CD14-positive monocyte (primary cell): ENCODE measurements around the gene NNAT. TPM values are rescaled to one million over a fixed set of nuclear protein-coding genes. Genes with fewer than 3 reads are reported as not detected.

ENCODE experiments used
- DNase-seq, 3 donors: peaks; one replicate each; pipeline ENCODE4 v3.0.0-alpha.2; 2011 to 2022
- H2AFZ ChIP-seq: 2 replicates; pipeline ENCODE4 v1.6.0; 2012; ENCODE audit warnings: mild to moderate bottlenecking, low read depth, low read length, inconsistent platforms; ENCODE audit not compliant: insufficient read depth, poor library complexity, severe bottlenecking
- H3K27ac ChIP-seq, 2 donors: 1 replicate in 1 of 2; 2 replicates in 1 of 2; pipeline ENCODE4 v1.5.1; 2012 to 2013; ENCODE audit warnings: low read length in 2 of 2, control low read depth in 1 of 2, inconsistent platforms in 1 of 2, low read depth in 1 of 2, mild to moderate bottlenecking in 1 of 2
- H3K27me3 ChIP-seq, 2 donors: one replicate each; pipeline versions ENCODE4 v1.6.0 to v1.6.1; 2011 to 2013; ENCODE audit warnings: low read length in 2 of 2; ENCODE audit not compliant: control insufficient read depth in 2 of 2, insufficient read depth in 2 of 2
- H3K36me3 ChIP-seq, 2 donors: replicated peaks in 1 of 2; 1 replicate in 1 of 2; 2 replicates in 1 of 2; pipeline versions ENCODE4 v1.5.1 to v1.6.1; 2012 to 2013; ENCODE audit warnings: low read length in 2 of 2, control low read depth in 1 of 2, inconsistent platforms in 1 of 2, mild to moderate bottlenecking in 1 of 2; ENCODE audit not compliant: insufficient read depth in 2 of 2, control insufficient read depth in 1 of 2
- H3K4me1 ChIP-seq, 2 donors: 1 replicate in 1 of 2; 2 replicates in 1 of 2; pipeline versions ENCODE4 v1.5.1 to v1.6.1; 2012 to 2013; ENCODE audit warnings: low read length in 2 of 2, control low read depth in 1 of 2, inconsistent platforms in 1 of 2, mild to moderate bottlenecking in 1 of 2, moderate library complexity in 1 of 2; ENCODE audit not compliant: insufficient read depth in 2 of 2, control insufficient read depth in 1 of 2
- H3K4me2 ChIP-seq: replicated peaks from 2 replicates; pipeline ENCODE3; 2012; ENCODE audit warnings: low read length, moderate library complexity, mild to moderate bottlenecking; ENCODE audit not compliant: poor library complexity, severe bottlenecking; ENCODE audit errors: extremely low read depth
- H3K4me3 ChIP-seq, 3 experiments: fragments of 200-600 bp in 1 of 3; sonication (generic) in 1 of 3; replicated peaks in 1 of 3; 1 replicate in 2 of 3; 2 replicates in 1 of 3; pipeline ENCODE4 v1.5.1; 2011 to 2013; ENCODE audit warnings: low read length in 3 of 3, mild to moderate bottlenecking in 3 of 3, control low read depth in 2 of 3, low read depth in 2 of 3, inconsistent platforms in 1 of 3, moderate library complexity in 1 of 3
- H3K79me2 ChIP-seq: 2 replicates; pipeline ENCODE4 v1.6.0; 2012; ENCODE audit warnings: mild to moderate bottlenecking, control low read depth, inconsistent platforms, low read length, moderate library complexity; ENCODE audit not compliant: insufficient read depth
- H3K9ac ChIP-seq: 2 replicates; pipeline ENCODE4 v1.6.0; 2017; ENCODE audit warnings: low read length, mild to moderate bottlenecking; ENCODE audit not compliant: insufficient read depth, poor library complexity, severe bottlenecking
- H3K9me3 ChIP-seq, 2 donors: replicated peaks in 1 of 2; 1 replicate in 1 of 2; 2 replicates in 1 of 2; pipeline versions ENCODE4 v1.5.1 to v1.6.1; 2012 to 2013; ENCODE audit warnings: low read length in 2 of 2, control low read depth in 1 of 2; ENCODE audit not compliant: control insufficient read depth in 1 of 2, insufficient read depth in 1 of 2
- H4K20me1 ChIP-seq: 2 replicates; pipeline ENCODE4 v1.6.0; 2012; ENCODE audit warnings: mild to moderate bottlenecking, low read length, control low read depth, moderate library complexity; ENCODE audit not compliant: insufficient read depth
- H3K27ac Mint-ChIP-seq, 7 donors: one replicate each; pipeline ENCODE4 v1.8.0; 2020; ENCODE audit warnings: mild to moderate bottlenecking in 7 of 7, mixed read lengths in 7 of 7, moderate library complexity in 6 of 7, inconsistent platforms in 2 of 7
- H3K27me3 Mint-ChIP-seq, 3 donors: one replicate each; pipeline ENCODE4 v1.8.0; 2021 to 2022; ENCODE audit warnings: low read depth in 3 of 3, mild to moderate bottlenecking in 3 of 3, mixed read lengths in 3 of 3, moderate library complexity in 3 of 3, inconsistent platforms in 1 of 3
- H3K36me3 Mint-ChIP-seq, 2 donors: one replicate each; pipeline ENCODE4 v1.8.0; 2020; ENCODE audit warnings: mixed read lengths in 2 of 2, inconsistent platforms in 1 of 2, mild to moderate bottlenecking in 1 of 2
- H3K4me1 Mint-ChIP-seq: one replicate; pipeline ENCODE4 v1.8.0; 2020; ENCODE audit warnings: mild to moderate bottlenecking, mixed read lengths
- H3K4me3 Mint-ChIP-seq, 2 donors: one replicate each; pipeline ENCODE4 v1.8.0; 2020; ENCODE audit warnings: mild to moderate bottlenecking in 2 of 2, mixed read lengths in 2 of 2, moderate library complexity in 1 of 2
- H3K9me3 Mint-ChIP-seq, 7 donors: one replicate each; pipeline ENCODE4 v1.8.0; 2020 to 2022; ENCODE audit warnings: mixed read lengths in 7 of 7, mild to moderate bottlenecking in 6 of 7, moderate library complexity in 6 of 7, inconsistent platforms in 2 of 7
- CTCF ChIP-seq: fragments of 200-600 bp; IDR thresholded peaks from one replicate; pipeline ENCODE4 v1.8.0; 2022; ENCODE audit warnings: antibody characterized with exemption, mild to moderate bottlenecking
- WGBS: methylation state at CpG from one replicate; pipeline ENCODE4 v1.1.5; 2013; ENCODE audit warnings: missing lambda C conversion rate; ENCODE audit not compliant: insufficient coverage; 5-methylcytosine and 5-hydroxymethylcytosine counted together
- intact Hi-C, 2 donors: fragments of 100-400 bp; cut with micrococcal nuclease; formaldehyde crosslinking; loops; one replicate each; pipeline versions ENCODE4 v1.15.0 to v1.15.1; 2023
- polyA plus RNA-seq, 3 donors: library from polyadenylated mRNA; depleted of rRNA in 1 of 3; unstranded in 2 of 3; stranded (reverse) in 1 of 3; fragments of 300-500 nt in 2 of 3; fragments of >200 nt in 1 of 3; fragmentation: Illumina TruSeq in 2 of 3; gene quantifications; 1 replicate in 2 of 3; 2 replicates in 1 of 3; pipeline ENCODE4 v1.2.3, GENCODE V29; 2012 to 2021

NNAT gene
- polyA plus RNA-seq, 3 donors, result not detected

GRCh38 chr20:37565134-37565811, 44.2 kb downstream of the NNAT start:
- peaks cover 6% of the 10 kb centered on the region for H3K4me1 Mint-ChIP-seq
- H3K9me3 Mint-ChIP-seq, result peaks cover 0 to 3% (median 0%) of the 10 kb centered on the region in 7 donors
- no peak overlapping the region for H3K9ac ChIP-seq
- peak overlapping the region in 1 of 2 donors; percentile 68 for H3K4me3 Mint-ChIP-seq
- H4K20me1 ChIP-seq, result no peaks in the 10 kb centered on the region
- no peaks in the 10 kb centered on the region for H3K79me2 ChIP-seq
- no peak overlapping the region for H3K27ac ChIP-seq
- no peak for DNase-seq
- H2AFZ ChIP-seq, result no peak overlapping the region
- intact Hi-C loops, result loop anchor here (5.0 to 10.0 kb wide), 2 partner anchors 427 to 430 kb away; no protein-coding TSS in a partner anchor
- H3K4me2 ChIP-seq, result no peak overlapping the region
- H3K4me1 ChIP-seq, result no peaks in the 10 kb centered on the region
- no peaks in the 10 kb centered on the region for H3K36me3 Mint-ChIP-seq
- H3K9me3 ChIP-seq, result no peaks in the 10 kb centered on the region
- peaks cover 39 to 73% (median 41%) of the 10 kb centered on the region in 3 donors for H3K27me3 Mint-ChIP-seq
- no peaks in the 10 kb centered on the region for H3K36me3 ChIP-seq
- peaks cover 9 to 38% of the 10 kb centered on the region in 2 donors for H3K27me3 ChIP-seq
- 91% methylated on average over 10 of the region's 14 CpGs for WGBS
- H3K4me3 ChIP-seq, result no peak overlapping the region
- peak overlapping the region in 1 of 7 donors; percentile 36 for H3K27ac Mint-ChIP-seq
- no peak for TF ChIP-seq CTCF

GRCh38 chr20:37566590-37567330, 45.7 kb downstream of the NNAT start:
- peaks cover 9 to 38% of the 10 kb centered on the region in 2 donors for H3K27me3 ChIP-seq
- no peaks in the 10 kb centered on the region for H3K9me3 ChIP-seq
- no peak overlapping the region for H3K9ac ChIP-seq
- Mint-ChIP-seq H3K4me1 (peaks cover 6% of the 10 kb centered on the region), H3K27me3 (peaks cover 41 to 69% (median 46%) of the 10 kb centered on the region in 3 donors), H3K4me3 (peak overlapping the region in 1 of 2 donors; percentile 46), H3K27ac (no peak overlapping the region), H3K9me3 (peaks cover 0 to 3% (median 0%) of the 10 kb centered on the region in 7 donors), H3K36me3 (no peaks in the 10 kb centered on the region)
- intact Hi-C loops, result loop anchor here (5.0 to 10.0 kb wide), 2 partner anchors 426 to 428 kb away; no protein-coding TSS in a partner anchor
- TF ChIP-seq CTCF, result no peak
- H3K27ac ChIP-seq, result no peak overlapping the region
- WGBS, result 75% methylated on average over 4 of the region's 5 CpGs
- no peak overlapping the region for H2AFZ ChIP-seq
- no peaks in the 10 kb centered on the region for H3K4me1 ChIP-seq
- no peaks in the 10 kb centered on the region for H3K79me2 ChIP-seq
- no peak overlapping the region for H3K4me3 ChIP-seq
- H3K4me2 ChIP-seq, result no peak overlapping the region
- no peak for DNase-seq
- no peaks in the 10 kb centered on the region for H3K36me3 ChIP-seq
- H4K20me1 ChIP-seq, result no peaks in the 10 kb centered on the region
